ENCODE data around the gene C5orf47.

- TF ChIP-seq CTCF (IDR thresholded peaks at IDR 0.05; ENCODE audit: low read depth, low read length, missing input control) (no peak), FOXA1 (IDR thresholded peaks at IDR 0.05) (no peak), MAX (IDR thresholded peaks at IDR 0.05) (no peak), REST (IDR thresholded peaks at IDR 0.05) (no peak), YY1 (IDR thresholded peaks at IDR 0.05) (no peak), NR2F2 (IDR thresholded peaks at IDR 0.05) (no peak)
These were observed 7.7 kb upstream of the C5orf47 start for GRCh38 chr5:173981185-173981761.

Measured in liver (tissue), 3 donors.